GM12864 (cell line): ENCODE data around the gene GOLGA6A.

ENCODE experiments used
- DNase-seq: peaks from one replicate; pipeline ENCODE4 v3.0.0-alpha.2; 2011; ENCODE audit warnings: low read depth
- H3K4me3 ChIP-seq: 2 replicates; pipeline ENCODE4 v1.5.1; 2011; ENCODE audit warnings: mild to moderate bottlenecking, low read depth, low read length, control low read depth
- TF ChIP-seq, protein P1 (sequence below): IDR thresholded peaks from 2 replicates; pipeline ENCODE4 v1.5.1; 2011; ENCODE audit warnings: low read depth, mild to moderate bottlenecking, moderate library complexity, low read length, control low read depth, inconsistent platforms; ENCODE audit errors: missing control alignments

The GOLGA6A gene

DNA sequence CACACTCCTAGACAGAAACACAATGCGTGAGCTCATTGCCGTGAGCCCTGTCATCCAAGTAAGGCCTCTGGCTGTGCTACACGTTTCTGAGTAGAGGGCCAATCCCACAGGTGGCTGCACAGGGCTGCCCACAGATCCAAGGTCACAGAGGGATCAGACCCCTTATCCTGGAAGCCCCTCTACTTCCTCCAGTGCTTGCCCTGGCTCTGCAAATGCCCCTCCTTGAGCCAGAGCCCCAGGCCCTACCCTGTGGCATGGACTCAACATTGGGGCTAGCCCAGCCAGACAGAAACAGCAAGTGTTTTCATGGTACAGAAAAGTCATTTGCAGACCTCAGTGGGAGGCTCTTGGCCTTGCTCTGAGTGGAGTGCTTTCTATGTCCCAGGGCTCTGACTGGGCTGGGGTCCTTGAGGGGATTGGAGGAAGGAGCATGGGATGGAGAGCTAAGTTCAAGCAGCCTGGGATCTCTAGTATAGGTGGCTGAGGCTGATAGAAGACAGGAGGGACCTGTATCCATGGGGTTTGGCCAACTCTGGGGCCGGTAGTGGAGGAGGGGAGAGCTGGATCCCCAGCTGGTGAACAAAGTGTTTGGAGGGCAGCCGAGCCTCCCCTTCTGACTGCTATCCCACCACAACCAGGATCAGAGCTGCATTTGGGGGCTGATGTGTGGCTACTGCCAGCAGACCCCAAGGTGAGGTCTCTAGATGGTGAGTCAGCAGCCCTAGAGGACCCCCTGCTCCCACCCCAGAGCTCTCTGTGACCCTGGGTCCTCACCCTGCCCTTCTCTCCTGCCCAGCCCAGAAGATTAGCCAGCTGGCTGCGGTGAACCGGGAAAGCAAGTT, 38.7 kb downstream of the GOLGA6A start:
- TF ChIP-seq, protein P1, sequence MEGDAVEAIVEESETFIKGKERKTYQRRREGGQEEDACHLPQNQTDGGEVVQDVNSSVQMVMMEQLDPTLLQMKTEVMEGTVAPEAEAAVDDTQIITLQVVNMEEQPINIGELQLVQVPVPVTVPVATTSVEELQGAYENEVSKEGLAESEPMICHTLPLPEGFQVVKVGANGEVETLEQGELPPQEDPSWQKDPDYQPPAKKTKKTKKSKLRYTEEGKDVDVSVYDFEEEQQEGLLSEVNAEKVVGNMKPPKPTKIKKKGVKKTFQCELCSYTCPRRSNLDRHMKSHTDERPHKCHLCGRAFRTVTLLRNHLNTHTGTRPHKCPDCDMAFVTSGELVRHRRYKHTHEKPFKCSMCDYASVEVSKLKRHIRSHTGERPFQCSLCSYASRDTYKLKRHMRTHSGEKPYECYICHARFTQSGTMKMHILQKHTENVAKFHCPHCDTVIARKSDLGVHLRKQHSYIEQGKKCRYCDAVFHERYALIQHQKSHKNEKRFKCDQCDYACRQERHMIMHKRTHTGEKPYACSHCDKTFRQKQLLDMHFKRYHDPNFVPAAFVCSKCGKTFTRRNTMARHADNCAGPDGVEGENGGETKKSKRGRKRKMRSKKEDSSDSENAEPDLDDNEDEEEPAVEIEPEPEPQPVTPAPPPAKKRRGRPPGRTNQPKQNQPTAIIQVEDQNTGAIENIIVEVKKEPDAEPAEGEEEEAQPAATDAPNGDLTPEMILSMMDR, result no peak
- DNase-seq, result no peak
- H3K4me3 ChIP-seq, result no peak overlapping the region

DNA sequence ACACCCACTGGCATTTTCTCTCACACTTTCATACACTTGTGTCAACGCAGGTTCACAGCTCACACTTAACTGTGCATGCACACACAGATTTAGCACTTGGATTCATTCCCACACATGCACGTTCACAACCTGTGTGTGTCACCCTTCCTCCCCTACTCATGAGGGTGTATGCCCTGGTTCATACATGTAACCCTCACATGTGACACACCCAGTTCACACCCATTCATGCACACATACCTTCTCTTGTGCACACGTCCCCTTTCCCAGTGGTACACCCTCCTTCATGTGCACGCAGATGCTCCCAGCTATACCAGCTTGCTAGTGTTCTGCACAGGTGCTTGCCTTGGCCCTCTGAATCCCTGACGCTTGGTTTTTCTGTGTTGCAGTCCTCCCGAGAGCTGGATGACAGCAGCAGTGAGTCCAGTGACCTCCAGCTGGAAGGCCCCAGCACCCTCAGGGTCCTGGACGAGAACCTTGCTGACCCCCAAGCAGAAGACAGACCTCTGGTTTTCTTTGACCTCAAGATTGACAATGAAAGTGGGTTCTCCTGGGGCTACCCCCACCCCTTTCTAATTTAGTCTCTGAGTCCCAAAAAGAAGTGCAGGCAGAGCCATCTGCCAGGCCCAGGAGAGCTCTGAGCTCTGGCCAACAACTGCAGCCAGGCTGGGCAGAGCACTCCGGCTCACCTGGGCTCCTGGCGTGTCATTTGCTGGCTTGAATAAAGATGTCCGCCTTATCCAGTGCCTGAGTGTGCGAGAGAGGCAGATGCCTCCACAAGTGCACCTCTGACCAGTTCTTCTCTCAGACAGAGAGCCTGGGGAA, 39.5 kb downstream of the GOLGA6A start:
- H3K4me3 ChIP-seq, result no peak overlapping the region
- DNase-seq, result no peak
- TF ChIP-seq, protein P1, result no peak

DNA sequence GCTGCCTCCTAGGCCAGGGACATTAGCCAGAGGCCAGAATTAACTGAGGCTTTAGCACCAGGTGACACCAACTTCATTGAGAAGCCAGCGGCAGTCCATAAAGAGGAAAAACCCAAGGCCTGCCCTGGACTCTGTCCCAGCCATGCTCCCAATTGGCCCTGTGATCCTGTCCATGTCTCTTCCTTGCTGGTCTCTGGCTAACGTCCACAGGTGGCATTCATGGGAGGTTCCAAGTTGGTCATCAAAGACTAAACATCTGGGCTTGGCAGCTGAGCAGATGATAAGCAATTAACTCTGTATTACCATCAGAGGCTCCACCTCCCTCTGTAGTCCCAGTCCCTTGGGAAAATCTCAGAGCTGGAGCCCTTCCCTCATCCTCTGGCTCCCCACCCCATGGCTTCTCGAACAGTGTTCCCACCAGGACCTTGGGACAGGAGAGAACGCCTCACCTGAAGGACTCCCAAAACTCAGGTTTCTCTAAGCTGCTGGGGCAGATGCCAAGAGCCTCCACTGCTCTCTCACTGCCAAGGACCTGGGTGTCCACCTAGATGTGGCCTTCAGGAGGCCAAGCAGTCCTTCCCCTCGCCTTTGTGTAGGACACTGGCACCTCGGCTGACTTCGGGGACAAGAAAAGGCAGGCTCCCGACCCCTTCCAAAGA, 40.4 kb downstream of the GOLGA6A start:
- no peak overlapping the region for H3K4me3 ChIP-seq
- DNase-seq, result no peak
- TF ChIP-seq, protein P1, result no peak

DNA sequence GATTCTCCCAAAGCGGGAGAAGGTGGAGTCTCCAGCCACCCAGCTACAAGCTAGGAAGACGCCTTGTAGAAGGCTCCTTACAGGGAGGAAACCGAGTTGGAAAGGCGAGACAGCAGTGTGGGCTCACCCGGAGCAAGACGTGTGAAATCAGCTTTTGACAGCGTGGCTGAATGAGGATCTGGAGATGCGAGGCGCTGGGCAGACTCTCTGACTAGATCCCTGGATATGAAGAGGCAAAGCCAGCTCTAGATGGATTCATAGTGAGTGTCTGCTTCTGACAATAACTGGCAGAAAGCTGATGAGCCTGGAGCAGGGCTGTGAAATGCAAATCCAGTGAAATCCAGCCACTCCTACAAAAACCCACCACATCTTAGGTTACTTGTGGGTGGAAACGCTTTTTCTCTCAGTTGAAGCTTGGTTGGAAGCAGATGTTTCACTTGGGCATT, 41.0 kb downstream of the GOLGA6A start:
- no peak for DNase-seq
- TF ChIP-seq, protein P1, result no peak
- no peak overlapping the region for H3K4me3 ChIP-seq

DNA sequence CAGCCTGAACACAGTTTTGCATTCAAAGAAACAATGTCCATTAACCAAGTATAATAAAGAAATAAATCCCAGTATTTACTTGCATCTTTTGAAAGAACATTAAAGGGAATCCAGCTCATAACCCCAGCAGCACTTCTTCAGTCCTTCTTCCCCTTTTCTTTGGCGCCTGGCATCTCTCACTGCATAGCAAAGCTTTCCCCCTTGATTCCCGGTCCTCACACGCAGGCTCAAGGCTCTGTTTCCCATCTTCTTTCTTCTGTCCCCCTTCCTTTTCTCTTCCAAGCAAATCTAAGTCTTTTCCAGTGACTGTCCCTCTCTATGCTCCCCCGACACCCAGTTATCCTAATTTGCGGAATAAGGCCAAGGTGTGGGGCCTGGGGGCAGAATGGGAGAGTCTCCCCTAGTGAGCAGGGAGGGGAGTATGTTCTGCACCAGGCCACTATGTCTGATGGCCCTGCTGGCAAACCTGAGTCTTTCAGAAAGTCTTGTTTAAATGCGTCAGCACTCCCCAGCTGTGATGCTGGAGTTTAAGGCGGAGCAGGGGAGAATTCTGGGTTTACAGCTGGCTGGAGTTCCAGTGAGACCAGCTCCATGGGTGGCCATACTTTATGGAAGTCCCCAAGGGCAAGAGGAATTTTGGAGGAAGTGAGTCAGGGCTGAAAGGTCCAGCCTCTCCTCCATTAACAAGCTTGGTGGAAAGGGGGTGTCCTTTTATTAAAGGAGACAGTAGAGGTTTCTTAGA, 42.1 kb downstream of the GOLGA6A start:
- H3K4me3 ChIP-seq, result no peak overlapping the region
- DNase-seq, result no peak
- TF ChIP-seq, protein P1, result no peak

DNA sequence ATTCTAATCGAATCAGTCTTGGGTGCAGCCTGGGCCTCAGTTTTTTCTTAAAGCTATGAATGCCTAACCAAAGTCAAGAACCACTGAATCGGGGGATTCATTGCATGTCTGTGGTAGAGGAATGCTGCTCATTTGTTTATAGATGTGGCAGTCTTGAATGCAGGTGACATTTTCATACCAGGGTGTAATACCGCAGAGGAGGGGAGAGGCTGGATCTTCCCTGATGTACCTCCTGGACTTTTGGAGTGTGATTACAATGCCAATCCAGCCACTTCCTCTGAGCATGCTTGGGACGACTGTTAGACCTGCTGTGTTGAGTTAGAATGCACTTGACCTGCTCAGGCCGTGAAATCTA, 42.7 kb downstream of the GOLGA6A start:
- TF ChIP-seq, protein P1, result no peak
- DNase-seq, result no peak
- no peak overlapping the region for H3K4me3 ChIP-seq
